Fibroblast of the aortic adventitia (primary cell): ENCODE measurements around the gene DUSP28. TPM values are rescaled to one million over a fixed set of nuclear protein-coding genes. Genes with fewer than 3 reads are reported as not detected.
A peak's percentile ranks its signal among the peaks of the same experiment; 100 is the strongest.

Experiments
- DNase-seq: peaks from one replicate; pipeline ENCODE4 v3.0.0-alpha.2; 2010; ENCODE audit warnings: low read depth
- H3K4me3 ChIP-seq: 2 replicates; pipeline ENCODE4 v1.5.1; 2011; ENCODE audit warnings: low read depth, mild to moderate bottlenecking, control low read depth, low read length, moderate library complexity
- CTCF ChIP-seq: IDR thresholded peaks from 2 replicates; pipeline ENCODE4 v1.5.1; 2011; ENCODE audit warnings: mild to moderate bottlenecking, low read length, control low read depth, inconsistent platforms; ENCODE audit not compliant: insufficient read depth
- total RNA-seq: library from RNA; depleted of rRNA; stranded (reverse); fragments of >200 nt; gene quantifications from 2 replicates; pipeline ENCODE4 v1.2.3, GENCODE V29; 2012; ENCODE audit warnings: low replicate concordance

The DUSP28 gene
- total RNA-seq, 1 donor: 3.6 TPM

GRCh38 chr2:240578488-240578887 lies 18.3 kb downstream of the DUSP28 start:
- TF ChIP-seq CTCF: no peak
- DNase-seq: no peak
- no peak overlapping the region for H3K4me3 ChIP-seq

- no peak for TF ChIP-seq CTCF
- no peak overlapping the region for H3K4me3 ChIP-seq
- DNase-seq: no peak
Observed at GRCh38 chr2:240579071-240579762, 19.1 kb downstream of the DUSP28 start.

- peak; percentile 93 for DNase-seq
- peak overlapping the region; percentile 17 for H3K4me3 ChIP-seq
- TF ChIP-seq CTCF: no peak
Observed at GRCh38 chr2:240579771-240580614, 19.8 kb downstream of the DUSP28 start.

GRCh38 chr2:240581811-240582210 lies 21.7 kb downstream of the DUSP28 start:
- no peak overlapping the region for H3K4me3 ChIP-seq
- TF ChIP-seq CTCF: no peak

GRCh38 chr2:240582781-240583180 lies 22.6 kb downstream of the DUSP28 start:
- no peak for DNase-seq
- no peak for TF ChIP-seq CTCF
- H3K4me3 ChIP-seq: no peak overlapping the region

More at GRCh38 chr2:240581811-240582210, 21.7 kb downstream of the DUSP28 start:
- DNase-seq: no peak

- TF ChIP-seq CTCF: no peak
- H3K4me3 ChIP-seq: no peak overlapping the region
- no peak for DNase-seq
Observed at GRCh38 chr2:240583774-240584173, 23.6 kb downstream of the DUSP28 start.
